Caco-2 (cell line): ENCODE results near the gene GOLGA5. TPM values are rescaled to one million over a fixed set of nuclear protein-coding genes. Genes with fewer than 3 reads are reported as not detected.

Experiments used
- BruUV-seq: library from RNA; stranded (reverse); fragments of 400-500 nt; replicated peaks from 2 replicates; lab custom pipeline; 2021; lab: Mats Ljungman, UMichigan
- CTCF ChIA-PET: fragments of 300-600 bp; sonication (Branson Sonifier 250); formaldehyde crosslinking; loops from one replicate; lab custom pipeline; 2022; ENCODE audit warnings: antibody characterized with exemption; lab: Charles Lee
- POLR2A ChIA-PET: fragments of 300-600 bp; sonication (Branson Sonifier 250); formaldehyde crosslinking; loops from one replicate; lab custom pipeline; 2022; ENCODE audit warnings: antibody characterized with exemption; lab: Charles Lee
- DNase-seq, 2 experiments: peaks; one replicate each; pipeline versions ENCODE4 v3.0.0 to v3.0.0-alpha.2; 2020 to 2022
- H3K27me3 ChIP-seq: replicated peaks from 2 replicates; pipeline ENCODE4 v1.6.0; 2011; ENCODE audit warnings: low read length; ENCODE audit not compliant: control insufficient read depth, insufficient read depth
- H3K36me3 ChIP-seq: 2 replicates; pipeline ENCODE4 v1.5.1; 2011; ENCODE audit warnings: low read length; ENCODE audit not compliant: control insufficient read depth, insufficient read depth
- H3K4me1 ChIP-seq: fragments of 250-450 bp; sonication (Bioruptor Pico); 2 replicates; pipeline ENCODE4 v1.5.1; 2020; ENCODE audit warnings: mild to moderate bottlenecking
- H3K4me3 ChIP-seq: 2 replicates; pipeline ENCODE4 v1.5.1; 2011; ENCODE audit warnings: low read depth, mild to moderate bottlenecking, control low read depth, low read length
- H3K9me3 ChIP-seq: fragments of 250-450 bp; sonication (Bioruptor Pico); 2 replicates; pipeline ENCODE4 v1.5.1; 2020; ENCODE audit warnings: mild to moderate bottlenecking, moderate library complexity
- H3K27ac Mint-ChIP-seq: one replicate; pipeline ENCODE4 v1.8.0; 2022; ENCODE audit warnings: mixed read lengths; ENCODE audit not compliant: unreplicated experiment
- H3K27me3 Mint-ChIP-seq: one replicate; pipeline ENCODE4 v1.8.0; 2022; ENCODE audit warnings: mixed read lengths; ENCODE audit not compliant: insufficient read depth, unreplicated experiment
- H3K36me3 Mint-ChIP-seq: one replicate; pipeline ENCODE4 v1.8.0; 2022; ENCODE audit warnings: mild to moderate bottlenecking, mixed read lengths; ENCODE audit not compliant: insufficient read depth, unreplicated experiment
- H3K4me1 Mint-ChIP-seq: one replicate; pipeline ENCODE4 v1.8.0; 2022; ENCODE audit warnings: low read depth, mixed read lengths; ENCODE audit not compliant: unreplicated experiment
- H3K4me3 Mint-ChIP-seq: one replicate; pipeline ENCODE4 v1.8.0; 2022; ENCODE audit warnings: mild to moderate bottlenecking, moderate library complexity, mixed read lengths; ENCODE audit not compliant: unreplicated experiment
- H3K9me3 Mint-ChIP-seq: one replicate; pipeline ENCODE4 v1.8.0; 2022; ENCODE audit warnings: mixed read lengths; ENCODE audit not compliant: unreplicated experiment
- intact Hi-C: fragments of 100-400 bp; cut with micrococcal nuclease; formaldehyde crosslinking; loops from one replicate; pipeline ENCODE4 v1.10.0; 2022; ENCODE audit not compliant: unreplicated experiment
- total RNA-seq: library from RNA; stranded (reverse); gene quantifications from 2 replicates; pipeline ENCODE4 v1.2.3, GENCODE V29; 2022
- TF ChIP-seq, protein P1 (sequence below), 2 experiments: fragments of 200-600 bp in 1 of 2; IDR thresholded peaks; 1 replicate in 1 of 2; 2 replicates in 1 of 2; pipeline versions ENCODE4 v1.5.1 to v1.8.0; 2011 to 2022; ENCODE audit warnings: antibody characterized with exemption in 1 of 2, control low read depth in 1 of 2, inconsistent platforms in 1 of 2, low read depth in 1 of 2, low read length in 1 of 2, mild to moderate bottlenecking in 1 of 2, moderate library complexity in 1 of 2; ENCODE audit not compliant: insufficient read depth in 1 of 2, severe bottlenecking in 1 of 2, unreplicated experiment in 1 of 2

GOLGA5 gene
- total RNA-seq, 1 experiment from 2014 or later, result 33.1 TPM

- Mint-ChIP-seq H3K4me3 (no peak overlapping the region), H3K27me3 (no peaks in the 10 kb centered on the region), H3K9me3 (no peaks in the 10 kb centered on the region), H3K4me1 (no peaks in the 10 kb centered on the region), H3K27ac (no peak overlapping the region), H3K36me3 (no peaks in the 10 kb centered on the region)
- no peaks in the 10 kb centered on the region for H3K27me3 ChIP-seq
- no peak overlapping the region for H3K4me3 ChIP-seq
- intact Hi-C loops, result loop anchor here (5.0 kb wide), 1 partner anchor 193 kb away; no protein-coding TSS in a partner anchor
- ChIA-PET POLR2A (interaction anchor here (0.6 to 0.7 kb wide), 2 partner anchors 10 to 32 kb away, joined by 3 to 14 read pairs; partner anchors contain the start of gene LGMN), CTCF (no interaction called here)
- DNase-seq, result no peak
- H3K9me3 ChIP-seq, result no peaks in the 10 kb centered on the region
- TF ChIP-seq, protein P1, sequence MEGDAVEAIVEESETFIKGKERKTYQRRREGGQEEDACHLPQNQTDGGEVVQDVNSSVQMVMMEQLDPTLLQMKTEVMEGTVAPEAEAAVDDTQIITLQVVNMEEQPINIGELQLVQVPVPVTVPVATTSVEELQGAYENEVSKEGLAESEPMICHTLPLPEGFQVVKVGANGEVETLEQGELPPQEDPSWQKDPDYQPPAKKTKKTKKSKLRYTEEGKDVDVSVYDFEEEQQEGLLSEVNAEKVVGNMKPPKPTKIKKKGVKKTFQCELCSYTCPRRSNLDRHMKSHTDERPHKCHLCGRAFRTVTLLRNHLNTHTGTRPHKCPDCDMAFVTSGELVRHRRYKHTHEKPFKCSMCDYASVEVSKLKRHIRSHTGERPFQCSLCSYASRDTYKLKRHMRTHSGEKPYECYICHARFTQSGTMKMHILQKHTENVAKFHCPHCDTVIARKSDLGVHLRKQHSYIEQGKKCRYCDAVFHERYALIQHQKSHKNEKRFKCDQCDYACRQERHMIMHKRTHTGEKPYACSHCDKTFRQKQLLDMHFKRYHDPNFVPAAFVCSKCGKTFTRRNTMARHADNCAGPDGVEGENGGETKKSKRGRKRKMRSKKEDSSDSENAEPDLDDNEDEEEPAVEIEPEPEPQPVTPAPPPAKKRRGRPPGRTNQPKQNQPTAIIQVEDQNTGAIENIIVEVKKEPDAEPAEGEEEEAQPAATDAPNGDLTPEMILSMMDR (IDR thresholded peaks at IDR 0.05; ENCODE audit: insufficient read depth in 1 of 2, low read depth in 1 of 2, low read length in 1 of 2, severe bottlenecking in 1 of 2, unreplicated experiment in 1 of 2), result no peak
- no TSS peak for BruUV-seq
- no peaks in the 10 kb centered on the region for H3K4me1 ChIP-seq
- no peaks in the 10 kb centered on the region for H3K36me3 ChIP-seq
Observed at GRCh38 chr14:92780444-92781232, 13.5 kb upstream of the GOLGA5 start.

DNA sequence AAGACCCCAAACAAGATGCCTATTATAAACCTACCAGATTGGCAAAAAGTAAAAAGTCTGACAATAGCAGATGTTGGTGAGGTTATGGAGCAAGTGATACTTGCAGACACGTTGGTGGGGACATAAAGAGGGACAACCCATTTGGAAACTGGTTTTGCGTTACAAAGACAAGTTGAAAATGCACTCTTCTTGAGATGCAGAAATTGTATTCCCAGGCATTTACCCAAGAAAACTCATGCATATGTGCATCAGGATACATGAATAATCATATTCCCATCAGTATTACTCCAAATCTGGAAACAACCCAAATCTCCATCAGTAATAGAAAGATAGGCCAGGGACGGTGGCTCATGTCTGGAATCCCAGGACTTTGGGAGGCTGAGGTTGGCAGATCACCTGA, 12.8 kb upstream of the GOLGA5 start:
- no TSS peak for BruUV-seq
- Mint-ChIP-seq H3K27ac (no peak overlapping the region), H3K36me3 (no peaks in the 10 kb centered on the region), H3K9me3 (no peaks in the 10 kb centered on the region), H3K4me3 (no peak overlapping the region), H3K27me3 (no peaks in the 10 kb centered on the region), H3K4me1 (no peaks in the 10 kb centered on the region)
- Histone ChIP-seq H3K36me3 (no peaks in the 10 kb centered on the region), H3K4me1 (no peaks in the 10 kb centered on the region), H3K27me3 (no peaks in the 10 kb centered on the region), H3K4me3 (no peak overlapping the region), H3K9me3 (no peaks in the 10 kb centered on the region)
- intact Hi-C loops, result loop anchor here (5.0 kb wide), 1 partner anchor 194 kb away; no protein-coding TSS in a partner anchor
- no peak for DNase-seq
- ChIA-PET CTCF (no interaction called here), POLR2A (no interaction called here)
- TF ChIP-seq, protein P1 (IDR thresholded peaks at IDR 0.05; ENCODE audit: insufficient read depth in 1 of 2, low read depth in 1 of 2, low read length in 1 of 2, severe bottlenecking in 1 of 2, unreplicated experiment in 1 of 2), result no peak

GRCh38 chr14:92783813-92784431, 10.2 kb upstream of the GOLGA5 start:
- CTCF ChIA-PET, result interaction anchor here (0.6 to 1.0 kb wide), 4 partner anchors 58 to 195 kb away, joined by 3 read pairs; no protein-coding TSS in a partner anchor
- Histone ChIP-seq H3K27me3 (no peaks in the 10 kb centered on the region), H3K36me3 (no peaks in the 10 kb centered on the region), H3K9me3 (0 out of 2 replicates have a peak, but pooled peaks cover 4% of the 10 kb centered on the region), H3K4me3 (no peak overlapping the region), H3K4me1 (no peaks in the 10 kb centered on the region)
- POLR2A ChIA-PET, result no interaction called here
- peaks cover 6% of the 10 kb centered on the region for H3K9me3 Mint-ChIP-seq
- no peak overlapping the region for H3K4me3 Mint-ChIP-seq
- no peaks in the 10 kb centered on the region for H3K4me1 Mint-ChIP-seq
- H3K36me3 Mint-ChIP-seq, result no peaks in the 10 kb centered on the region
- BruUV-seq, result no TSS peak
- peak in 1 of 2 experiments; percentile 58 for DNase-seq
- no peaks in the 10 kb centered on the region for H3K27me3 Mint-ChIP-seq
- TF ChIP-seq, protein P1 (IDR thresholded peaks at IDR 0.05; ENCODE audit: insufficient read depth in 1 of 2, low read depth in 1 of 2, low read length in 1 of 2, severe bottlenecking in 1 of 2, unreplicated experiment in 1 of 2), result peak; percentile 44 to 54
- no peak overlapping the region for H3K27ac Mint-ChIP-seq
- intact Hi-C loops, result loop anchor here (1.0 to 5.0 kb wide), 4 partner anchors 38 to 197 kb away; no protein-coding TSS in a partner anchor
